Muscle layer of colon (tissue), 2 donors: ENCODE data around the gene MYO7B.

Experiments
- H3K27ac ChIP-seq: one replicate; pipeline ENCODE4 v1.7.0; 2013; ENCODE audit warnings: low read depth, mild to moderate bottlenecking, low read length, moderate library complexity
- H3K27me3 ChIP-seq, 2 donors: one replicate each; pipeline ENCODE4 v1.7.0; 2013; ENCODE audit warnings: low read length in 2 of 2, mild to moderate bottlenecking in 2 of 2; ENCODE audit not compliant: insufficient read depth in 2 of 2, control insufficient read depth in 1 of 2
- H3K36me3 ChIP-seq: one replicate; pipeline ENCODE4 v1.7.0; 2013; ENCODE audit warnings: mild to moderate bottlenecking, low read length; ENCODE audit not compliant: insufficient read depth
- H3K4me1 ChIP-seq: one replicate; pipeline ENCODE4 v1.7.0; 2013; ENCODE audit warnings: mild to moderate bottlenecking, low read length; ENCODE audit not compliant: insufficient read depth
- H3K4me3 ChIP-seq, 2 donors: one replicate each; pipeline ENCODE4 v1.7.0; 2013; ENCODE audit warnings: low read length in 2 of 2, low read depth in 1 of 2, mild to moderate bottlenecking in 1 of 2, moderate library complexity in 1 of 2
- H3K9ac ChIP-seq: one replicate; pipeline ENCODE4 v1.7.0; 2013; ENCODE audit warnings: low read length
- H3K9me3 ChIP-seq: one replicate; pipeline ENCODE4 v1.7.0; 2013; ENCODE audit warnings: mild to moderate bottlenecking, low read length
- donor health status: abdominal sarcoma.
- donor health status: Adenocarcinoma of cecum.

The MYO7B gene

GRCh38 chr2:127647242-127648190 lies 112.0 kb downstream of the MYO7B start:
- Histone ChIP-seq H3K27me3 (no peaks in the 10 kb centered on the region), H3K36me3 (peaks cover 15% of the 10 kb centered on the region), H3K27ac (peak overlapping the region; percentile 89), H3K9me3 (no peaks in the 10 kb centered on the region), H3K4me1 (peaks cover 90% of the 10 kb centered on the region), H3K9ac (peak overlapping the region; percentile 45), H3K4me3 (no peak overlapping the region)

- Histone ChIP-seq H3K9me3 (no peaks in the 10 kb centered on the region), H3K27me3 (no peaks in the 10 kb centered on the region), H3K9ac (peak overlapping the region; percentile 19), H3K27ac (peak overlapping the region; percentile 89), H3K36me3 (peaks cover 11% of the 10 kb centered on the region), H3K4me3 (no peak overlapping the region), H3K4me1 (peaks cover 94% of the 10 kb centered on the region)
These were observed 112.8 kb downstream of the MYO7B start for GRCh38 chr2:127648321-127648720.

DNA sequence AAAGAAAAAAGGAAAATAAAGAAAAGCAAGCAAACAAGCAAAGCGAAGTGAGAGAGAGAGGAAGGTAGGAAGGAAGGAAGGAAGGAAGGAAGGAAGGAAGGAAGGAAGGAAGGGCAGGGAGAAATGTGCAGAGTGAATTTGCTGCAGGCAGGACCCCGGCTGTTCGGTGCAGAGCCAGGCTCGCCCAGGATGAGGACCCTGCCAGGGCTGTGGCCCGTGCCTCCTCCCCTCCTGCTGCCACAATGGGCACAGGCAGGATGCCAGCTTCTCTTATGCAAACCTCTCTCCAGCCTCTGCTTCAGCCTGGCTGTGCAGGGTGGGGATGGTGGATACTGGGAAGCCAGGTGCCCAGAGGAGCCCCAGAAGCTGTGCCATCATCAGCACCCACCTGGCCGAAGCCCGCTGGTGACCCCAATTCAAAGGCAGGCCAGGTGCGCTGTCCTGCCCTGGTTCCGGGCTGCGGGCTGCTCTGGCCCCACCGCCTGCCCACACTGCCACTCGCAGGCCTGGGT lies 113.7 kb downstream of the MYO7B start:
- H3K27ac ChIP-seq, result peak overlapping the region; percentile 95
- H3K27me3 ChIP-seq, result no peaks in the 10 kb centered on the region
- no peak overlapping the region for H3K4me3 ChIP-seq
- peak overlapping the region; percentile 47 for H3K9ac ChIP-seq
- H3K9me3 ChIP-seq, result no peaks in the 10 kb centered on the region
- peaks cover 94% of the 10 kb centered on the region for H3K4me1 ChIP-seq
- peaks cover 18% of the 10 kb centered on the region for H3K36me3 ChIP-seq

DNA sequence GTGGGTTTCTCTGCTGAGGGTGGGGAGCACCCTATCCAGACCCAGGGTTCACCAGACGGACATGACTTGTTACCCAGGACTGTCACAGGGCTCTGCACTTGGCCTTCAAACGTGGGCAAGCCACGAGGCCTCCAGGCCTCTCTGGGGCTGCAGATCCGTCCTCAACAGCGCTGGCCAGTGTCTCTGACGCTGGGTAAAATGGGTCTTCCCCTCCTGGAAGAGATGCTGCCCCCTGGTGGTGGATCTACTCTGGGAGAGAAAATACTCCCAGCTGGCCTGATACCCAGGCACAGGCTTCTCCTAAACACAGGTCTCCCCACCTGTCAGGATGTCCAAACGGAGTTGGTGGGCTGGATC lies 114.2 kb downstream of the MYO7B start:
- peak overlapping the region; percentile 47 for H3K9ac ChIP-seq
- peaks cover 94% of the 10 kb centered on the region for H3K4me1 ChIP-seq
- H3K27ac ChIP-seq, result peak overlapping the region; percentile 95
- H3K4me3 ChIP-seq, result no peak overlapping the region
- no peaks in the 10 kb centered on the region for H3K9me3 ChIP-seq
- peaks cover 21% of the 10 kb centered on the region for H3K36me3 ChIP-seq
- H3K27me3 ChIP-seq, result no peaks in the 10 kb centered on the region

GRCh38 chr2:127650041-127650784 lies 114.7 kb downstream of the MYO7B start:
- Histone ChIP-seq H3K9me3 (no peaks in the 10 kb centered on the region), H3K9ac (peak overlapping the region; percentile 47), H3K27ac (peak overlapping the region; percentile 95), H3K4me1 (peaks cover 95% of the 10 kb centered on the region), H3K27me3 (no peaks in the 10 kb centered on the region), H3K4me3 (no peak overlapping the region), H3K36me3 (peaks cover 23% of the 10 kb centered on the region)

- no peaks in the 10 kb centered on the region for H3K27me3 ChIP-seq
- peaks cover 97% of the 10 kb centered on the region for H3K4me1 ChIP-seq
- H3K9ac ChIP-seq, result peak overlapping the region; percentile 80
- no peak overlapping the region for H3K4me3 ChIP-seq
- H3K9me3 ChIP-seq, result no peaks in the 10 kb centered on the region
- H3K36me3 ChIP-seq, result peaks cover 29% of the 10 kb centered on the region
- H3K27ac ChIP-seq, result peak overlapping the region; percentile 95
These were observed 115.4 kb downstream of the MYO7B start for GRCh38 chr2:127650785-127651380.

DNA sequence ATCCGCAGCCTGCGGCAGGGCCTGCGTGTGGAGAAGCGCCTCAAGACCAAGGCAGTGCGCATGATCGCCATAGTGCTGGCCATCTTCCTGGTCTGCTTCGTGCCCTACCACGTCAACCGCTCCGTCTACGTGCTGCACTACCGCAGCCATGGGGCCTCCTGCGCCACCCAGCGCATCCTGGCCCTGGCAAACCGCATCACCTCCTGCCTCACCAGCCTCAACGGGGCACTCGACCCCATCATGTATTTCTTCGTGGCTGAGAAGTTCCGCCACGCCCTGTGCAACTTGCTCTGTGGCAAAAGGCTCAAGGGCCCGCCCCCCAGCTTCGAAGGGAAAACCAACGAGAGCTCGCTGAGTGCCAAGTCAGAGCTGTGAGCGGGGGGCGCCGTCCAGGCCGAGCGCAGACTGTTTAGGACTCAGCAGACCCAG lies 115.9 kb downstream of the MYO7B start:
- H3K4me1 ChIP-seq, result peaks cover 97% of the 10 kb centered on the region
- H3K9ac ChIP-seq, result peak overlapping the region; percentile 80
- no peak overlapping the region for H3K4me3 ChIP-seq
- no peaks in the 10 kb centered on the region for H3K9me3 ChIP-seq
- H3K27ac ChIP-seq, result peak overlapping the region; percentile 95
- H3K36me3 ChIP-seq, result peaks cover 32% of the 10 kb centered on the region
- H3K27me3 ChIP-seq, result no peaks in the 10 kb centered on the region

DNA sequence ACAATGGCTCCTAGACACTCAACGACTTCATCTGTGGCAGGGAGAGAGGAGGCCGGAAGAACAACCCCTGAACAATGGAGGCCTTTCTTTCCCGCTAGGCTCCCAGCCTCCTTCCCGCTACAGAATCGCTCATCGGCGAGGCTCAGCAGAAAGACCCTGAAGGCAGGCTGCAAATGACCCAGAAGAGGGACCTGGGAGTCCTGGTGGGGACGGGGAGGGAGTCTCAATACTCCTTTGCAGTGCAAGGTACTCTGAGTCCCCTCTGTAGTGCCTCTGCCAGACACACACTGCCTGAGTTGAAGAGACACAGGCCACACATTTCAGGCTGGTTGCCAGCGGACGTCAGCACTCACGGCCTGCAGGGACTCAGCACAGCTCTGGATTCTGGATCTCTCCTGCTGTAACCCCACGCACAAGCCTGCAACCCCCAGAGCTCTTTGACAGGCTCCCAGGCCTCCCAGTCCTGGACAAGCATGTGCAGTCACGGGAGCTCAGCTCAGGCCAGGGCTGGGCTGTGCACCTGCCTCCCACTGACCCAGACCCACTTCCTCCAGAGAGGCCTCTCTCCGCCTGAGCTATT lies 116.6 kb downstream of the MYO7B start:
- Histone ChIP-seq H3K27ac (peak overlapping the region; percentile 95), H3K9me3 (no peaks in the 10 kb centered on the region), H3K36me3 (peaks cover 37% of the 10 kb centered on the region), H3K9ac (peak overlapping the region; percentile 80), H3K4me3 (no peak overlapping the region), H3K4me1 (peaks cover 97% of the 10 kb centered on the region), H3K27me3 (no peaks in the 10 kb centered on the region)

DNA sequence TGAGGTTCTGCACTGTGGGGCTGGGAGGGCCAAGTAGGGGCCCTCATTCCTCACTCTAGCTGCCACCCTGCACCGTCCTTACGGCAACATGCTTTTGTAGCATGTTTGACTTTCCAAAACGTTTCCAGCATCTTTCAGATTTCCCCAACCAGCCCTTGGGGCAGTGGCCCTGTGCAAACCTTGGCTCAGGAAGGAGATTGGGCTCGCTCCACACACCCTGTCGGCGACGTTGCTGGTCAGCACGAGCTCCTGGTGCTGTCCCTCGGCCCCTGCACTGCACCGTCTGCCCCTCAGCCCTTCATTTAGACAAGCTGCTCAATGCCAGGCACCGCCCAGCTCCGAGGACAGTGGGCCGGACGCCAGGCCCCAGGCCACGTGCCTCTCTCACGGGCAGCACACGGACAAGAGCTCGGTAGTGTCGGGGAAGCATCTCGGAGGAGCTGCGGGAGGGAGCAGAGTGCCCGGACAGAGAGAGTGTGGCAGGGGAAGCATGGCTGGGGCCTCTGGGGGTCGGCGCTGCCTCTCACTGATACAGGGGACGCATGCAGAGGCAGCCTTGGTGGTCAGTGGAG lies 117.4 kb downstream of the MYO7B start:
- peak overlapping the region; percentile 95 for H3K27ac ChIP-seq
- H3K4me3 ChIP-seq, result no peak overlapping the region
- H3K4me1 ChIP-seq, result peaks cover 97% of the 10 kb centered on the region
- H3K9ac ChIP-seq, result peak overlapping the region; percentile 66
- no peaks in the 10 kb centered on the region for H3K9me3 ChIP-seq
- peaks cover 45% of the 10 kb centered on the region for H3K36me3 ChIP-seq
- no peaks in the 10 kb centered on the region for H3K27me3 ChIP-seq

GRCh38 chr2:127653421-127654083 lies 118.1 kb downstream of the MYO7B start:
- Histone ChIP-seq H3K27me3 (no peaks in the 10 kb centered on the region), H3K27ac (peak overlapping the region; percentile 95), H3K4me3 (no peak overlapping the region), H3K4me1 (peaks cover 97% of the 10 kb centered on the region), H3K9ac (peak overlapping the region; percentile 66), H3K9me3 (no peaks in the 10 kb centered on the region), H3K36me3 (peaks cover 47% of the 10 kb centered on the region)
